Activated CD4-positive, CD25-positive, alpha-beta regulatory T cell treated with anti-CD3 and anti-CD28 coated beads, Interleukin-2, amount 50 U/mL, for 72 hours (primary cell): ENCODE data around the gene FOXA2.

Experiments used
- DNase-seq: peaks from one replicate; pipeline ENCODE4 v3.0.0; 2021

The FOXA2 gene

DNA sequence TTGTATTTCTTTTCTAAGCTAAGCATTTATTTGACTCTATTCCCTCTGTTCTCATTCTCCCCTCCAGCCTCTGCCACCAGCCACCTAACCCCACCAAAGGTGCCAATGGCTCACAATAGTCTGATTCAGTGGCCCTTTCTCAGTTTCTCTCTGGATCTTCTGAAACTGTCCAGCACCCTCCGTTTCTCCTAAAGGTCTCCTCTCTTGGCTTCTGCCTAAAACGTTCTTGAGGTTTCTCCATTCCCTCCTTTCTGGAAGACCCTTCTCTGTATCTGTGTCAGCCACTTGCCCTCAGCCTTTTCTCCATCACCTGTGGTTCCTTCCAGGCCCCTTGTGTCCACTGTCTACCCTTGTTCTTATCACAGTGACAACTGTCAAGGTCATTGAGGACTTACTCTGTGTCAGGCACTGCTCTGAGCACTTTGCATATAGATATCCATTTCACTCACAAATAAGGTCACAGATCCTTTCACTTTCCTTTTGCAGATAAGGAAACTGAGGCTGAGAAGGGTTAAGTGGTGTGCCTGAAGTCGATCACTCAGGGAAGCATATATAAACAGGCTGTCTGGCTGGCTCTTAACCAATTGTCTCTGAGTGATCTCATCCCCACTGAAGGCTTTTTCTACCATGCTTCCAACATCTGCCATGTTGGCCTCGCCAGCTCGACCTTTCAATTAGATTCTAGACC is 48.1 kb downstream of the FOXA2 start:
- DNase-seq, result no peak

DNA sequence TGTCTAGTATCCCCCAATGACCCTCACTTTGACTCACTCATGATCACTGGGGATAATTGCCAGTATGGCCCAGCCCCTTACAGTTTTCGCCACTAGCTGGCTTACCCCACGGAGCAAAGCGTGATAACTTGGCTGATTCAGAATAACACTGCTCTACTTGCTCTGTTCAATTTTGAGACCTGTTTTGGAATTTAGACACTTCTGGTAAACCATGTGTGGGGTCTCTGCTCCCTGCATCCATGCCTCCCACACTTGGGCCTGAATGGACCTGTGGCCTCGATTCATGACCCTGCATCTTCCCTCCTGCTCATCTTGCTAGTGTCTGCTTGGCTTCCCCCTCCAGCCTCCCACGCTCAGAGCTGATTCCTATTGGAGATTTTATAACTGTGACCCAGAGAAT is 48.9 kb downstream of the FOXA2 start:
- no peak for DNase-seq

GRCh38 chr20:22533823-22534751 is 50.3 kb downstream of the FOXA2 start:
- no peak for DNase-seq

GRCh38 chr20:22532598-22532997 is 51.8 kb downstream of the FOXA2 start:
- DNase-seq, result no peak

DNA sequence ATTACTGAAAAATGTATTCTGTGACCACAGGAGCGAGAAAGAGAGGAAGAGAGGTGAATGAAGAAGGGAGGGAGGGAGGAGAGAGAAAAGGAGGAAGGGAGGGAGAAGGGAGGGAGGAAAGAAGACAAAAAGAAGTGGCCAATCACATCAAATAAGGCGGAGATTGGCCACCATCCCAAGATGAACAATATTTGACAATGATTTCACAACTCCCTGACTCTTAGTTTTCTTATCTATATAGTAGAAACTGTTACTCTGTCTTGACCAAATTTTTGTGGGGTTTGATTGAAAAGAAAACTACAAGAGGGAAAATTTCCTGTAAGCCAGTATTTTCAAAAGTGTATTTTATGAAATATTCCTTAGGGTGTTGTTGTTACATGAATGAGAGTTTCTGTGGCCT is 52.6 kb downstream of the FOXA2 start:
- no peak for DNase-seq

- DNase-seq, result no peak
Observed at GRCh38 chr20:22531056-22531615, 53.2 kb downstream of the FOXA2 start.
